K562 (cell line): Measurements from ENCODE around the gene CABP2. TPM values are rescaled to one million over a fixed set of nuclear protein-coding genes. Genes with fewer than 3 reads are reported as not detected.

ENCODE experiments used
- ARID2 ChIP-seq: fragments of 450-650 bp; IDR thresholded peaks from 2 replicates; pipeline ENCODE4 v1.6.1; 2017; ENCODE audit warnings: antibody characterized with exemption, mild to moderate bottlenecking
- CBX1 ChIP-seq: sonication (generic); IDR thresholded peaks from 2 replicates; pipeline ENCODE4 v1.6.1; 2016; ENCODE audit warnings: antibody characterized with exemption, low read depth, mild to moderate bottlenecking
- CBX2 ChIP-seq: fragments of 200-600 bp; sonication (generic); IDR thresholded peaks from one replicate; pipeline ENCODE4 v1.6.1; 2012; ENCODE audit warnings: mild to moderate bottlenecking, low read length, inconsistent platforms; ENCODE audit not compliant: insufficient read depth, poor library complexity, severe bottlenecking
- CREBBP ChIP-seq: IDR thresholded peaks from one replicate; pipeline ENCODE4 v1.6.1; 2012; ENCODE audit warnings: low read depth, mild to moderate bottlenecking, control low read depth, inconsistent platforms, low read length
- FOS ChIP-seq: IDR thresholded peaks from 3 replicates; pipeline ENCODE4 v1.6.1; 2011; ENCODE audit not compliant: insufficient read length; ENCODE audit errors: extremely low read depth
- GATA2 ChIP-seq: sonication (generic); formaldehyde crosslinking; IDR thresholded peaks from 2 replicates; pipeline ENCODE4 v1.4.0; 2020; ENCODE audit warnings: mild to moderate bottlenecking, missing genetic modification reagents
- JUN ChIP-seq, 2 experiments: sonication (generic) in 1 of 2; formaldehyde crosslinking in 1 of 2; IDR thresholded peaks; 2 replicates each; pipeline versions ENCODE4 v1.6.1 to v1.8.0; 2012 to 2022; ENCODE audit warnings: borderline replicate concordance in 2 of 2, mild to moderate bottlenecking in 2 of 2, improper control_type of control experiment in 1 of 2, low read depth in 1 of 2, low read length in 1 of 2, missing genetic modification reagents in 1 of 2
- POU5F1 ChIP-seq: fragments of 150-350 bp; IDR thresholded peaks from 2 replicates; pipeline ENCODE4 v1.6.1; 2014; ENCODE audit warnings: borderline replicate concordance, low read length, low read depth, mild to moderate bottlenecking; ENCODE audit not compliant: partially characterized antibody
- SMAD1 ChIP-seq: fragments of 150-350 bp; IDR thresholded peaks from 2 replicates; pipeline ENCODE4 v1.6.1; 2014; ENCODE audit warnings: low read length, low read depth; ENCODE audit not compliant: partially characterized antibody
- ZNF143 ChIP-seq: sonication (generic); formaldehyde crosslinking; IDR thresholded peaks from 2 replicates; pipeline ENCODE4 v1.9.0; 2022; ENCODE audit warnings: mild to moderate bottlenecking, missing genetic modification reagents
- polyA plus RNA-seq, 8 experiments: library from polyadenylated mRNA; depleted of rRNA in 4 of 8; stranded (reverse) in 5 of 8; unstranded in 3 of 8; fragments of >200 nt; fragmentation: Nextera tagmentation in 2 of 8; fragmentation: Illumina TruSeq in 1 of 8; extraction: Ambion mirVana in 2 of 8; extraction: Trizol in 1 of 8; gene quantifications; 2 replicates each; pipeline versions ENCODE4 v1.2.1 to v1.2.3, GENCODE V29; 2011 to 2014; ENCODE audit warnings: inconsistent platforms in 1 of 8, missing spikeins in 1 of 8
- total RNA-seq, 7 experiments: library from RNA; depleted of rRNA in 6 of 7; stranded (reverse); fragments of >200 nt in 6 of 7; fragmentation: Illumina TruSeq in 2 of 7; extraction: Trizol in 2 of 7; gene quantifications; 2 replicates each; pipeline versions ENCODE4 v1.2.1 to v1.2.3, GENCODE V29; 2011 to 2021; ENCODE audit warnings: low replicate concordance in 1 of 7
- TF ChIP-seq, protein P1 (sequence below): sonication (generic); formaldehyde crosslinking; IDR thresholded peaks from 2 replicates; pipeline ENCODE4 v1.8.0; 2023; ENCODE audit warnings: mild to moderate bottlenecking, missing genetic modification reagents
- TF ChIP-seq, protein P2 (sequence below): IDR thresholded peaks from 2 replicates; pipeline ENCODE4 v1.6.1; 2012; ENCODE audit warnings: low read depth, low read length, improper control_type of control experiment, borderline replicate concordance
- TF ChIP-seq, protein P3 (sequence below): conservative IDR thresholded peaks from 2 replicates; pipeline ENCODE4 v1.6.1; 2011; ENCODE audit warnings: low read depth, mild to moderate bottlenecking, low read length; ENCODE audit not compliant: control insufficient read depth
- TF ChIP-seq, protein P4 (sequence below): fragments of 250-450 bp; sonication (Bioruptor Pico); IDR thresholded peaks from 2 replicates; pipeline ENCODE4 v1.9.0; 2021; ENCODE audit warnings: mild to moderate bottlenecking

Gene CABP2
- total and polyA plus RNA-seq, 9 of the 15 experiments (the other 6 are each of a cell fraction or from before 2014, with no cell fraction given) = not detected

DNA sequence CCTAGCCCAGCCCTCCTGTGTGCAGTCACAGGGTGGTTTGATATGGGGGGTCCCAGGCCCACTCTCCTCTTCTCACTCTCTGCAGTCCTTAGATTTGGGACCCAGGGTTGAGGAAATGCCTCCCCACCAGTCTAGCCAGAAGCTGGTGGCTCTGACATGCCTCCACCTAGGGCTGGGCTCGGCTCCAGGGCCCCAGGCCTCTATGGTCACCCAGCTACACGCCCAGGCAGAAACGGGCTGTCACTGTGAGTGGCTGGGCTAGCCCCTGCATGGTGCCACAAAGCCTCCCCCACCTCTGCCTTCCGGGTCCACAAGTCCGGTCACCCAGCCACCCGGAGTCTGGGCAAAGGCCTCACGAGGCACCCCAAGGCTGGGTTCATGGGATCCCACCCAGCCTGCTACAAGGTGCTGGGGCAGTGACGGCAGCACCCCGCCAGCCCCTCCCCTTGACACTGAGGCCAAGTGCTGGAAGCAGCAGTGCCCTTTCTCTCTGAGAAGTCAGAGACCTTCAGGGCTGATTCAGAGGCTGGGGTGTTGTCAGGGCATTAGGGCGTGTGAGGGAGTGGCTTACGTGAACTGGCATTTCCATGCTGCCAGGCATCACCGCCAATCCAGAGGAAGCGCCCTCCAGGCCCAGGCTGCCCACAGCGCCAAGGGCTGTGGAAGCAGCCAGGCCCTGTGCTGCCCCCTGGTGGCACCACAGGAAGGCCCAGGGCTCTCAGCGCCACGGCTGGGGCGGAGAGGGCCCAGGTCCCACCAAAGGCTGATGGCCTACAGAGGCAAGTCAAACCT is 17.4 kb downstream of the CABP2 start (continued):
- TF ChIP-seq, protein P1, sequence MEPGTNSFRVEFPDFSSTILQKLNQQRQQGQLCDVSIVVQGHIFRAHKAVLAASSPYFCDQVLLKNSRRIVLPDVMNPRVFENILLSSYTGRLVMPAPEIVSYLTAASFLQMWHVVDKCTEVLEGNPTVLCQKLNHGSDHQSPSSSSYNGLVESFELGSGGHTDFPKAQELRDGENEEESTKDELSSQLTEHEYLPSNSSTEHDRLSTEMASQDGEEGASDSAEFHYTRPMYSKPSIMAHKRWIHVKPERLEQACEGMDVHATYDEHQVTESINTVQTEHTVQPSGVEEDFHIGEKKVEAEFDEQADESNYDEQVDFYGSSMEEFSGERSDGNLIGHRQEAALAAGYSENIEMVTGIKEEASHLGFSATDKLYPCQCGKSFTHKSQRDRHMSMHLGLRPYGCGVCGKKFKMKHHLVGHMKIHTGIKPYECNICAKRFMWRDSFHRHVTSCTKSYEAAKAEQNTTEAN (CRISPR knock-in tag) = no peak
- TF ChIP-seq, protein P2, sequence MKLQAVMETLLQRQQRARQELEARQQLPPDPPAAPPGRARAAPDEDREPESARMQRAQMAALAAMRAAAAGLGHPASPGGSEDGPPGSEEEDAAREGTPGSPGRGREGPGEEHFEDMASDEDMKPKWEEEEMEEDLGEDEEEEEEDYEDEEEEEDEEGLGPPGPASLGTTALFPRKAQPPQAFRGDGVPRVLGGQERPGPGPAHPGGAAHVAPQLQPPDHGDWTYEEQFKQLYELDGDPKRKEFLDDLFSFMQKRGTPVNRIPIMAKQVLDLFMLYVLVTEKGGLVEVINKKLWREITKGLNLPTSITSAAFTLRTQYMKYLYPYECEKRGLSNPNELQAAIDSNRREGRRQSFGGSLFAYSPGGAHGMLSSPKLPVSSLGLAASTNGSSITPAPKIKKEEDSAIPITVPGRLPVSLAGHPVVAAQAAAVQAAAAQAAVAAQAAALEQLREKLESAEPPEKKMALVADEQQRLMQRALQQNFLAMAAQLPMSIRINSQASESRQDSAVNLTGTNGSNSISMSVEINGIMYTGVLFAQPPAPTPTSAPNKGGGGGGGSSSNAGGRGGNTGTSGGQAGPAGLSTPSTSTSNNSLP = no peak
- TF ChIP-seq CREBBP (no peak), CBX2 (no peak), ARID2 (peak; percentile 22; the same call in 1 of the 2 replicates), GATA2 (CRISPR knock-in tag) (no peak), POU5F1 (no peak), SMAD1 (no peak), ZNF143 (no peak), JUN (IDR thresholded peaks at IDR 0.05; ENCODE audit: borderline replicate concordance, low read depth, low read length) (no peak), JUN (CRISPR knock-in tag; IDR thresholded peaks at IDR 0.05; ENCODE audit: borderline replicate concordance) (no peak; the same call in 1 of the 2 replicates), CBX1 (no peak), FOS (no peak)
- TF ChIP-seq, protein P3, sequence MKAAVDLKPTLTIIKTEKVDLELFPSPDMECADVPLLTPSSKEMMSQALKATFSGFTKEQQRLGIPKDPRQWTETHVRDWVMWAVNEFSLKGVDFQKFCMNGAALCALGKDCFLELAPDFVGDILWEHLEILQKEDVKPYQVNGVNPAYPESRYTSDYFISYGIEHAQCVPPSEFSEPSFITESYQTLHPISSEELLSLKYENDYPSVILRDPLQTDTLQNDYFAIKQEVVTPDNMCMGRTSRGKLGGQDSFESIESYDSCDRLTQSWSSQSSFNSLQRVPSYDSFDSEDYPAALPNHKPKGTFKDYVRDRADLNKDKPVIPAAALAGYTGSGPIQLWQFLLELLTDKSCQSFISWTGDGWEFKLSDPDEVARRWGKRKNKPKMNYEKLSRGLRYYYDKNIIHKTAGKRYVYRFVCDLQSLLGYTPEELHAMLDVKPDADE = no peak
- TF ChIP-seq, protein P4, sequence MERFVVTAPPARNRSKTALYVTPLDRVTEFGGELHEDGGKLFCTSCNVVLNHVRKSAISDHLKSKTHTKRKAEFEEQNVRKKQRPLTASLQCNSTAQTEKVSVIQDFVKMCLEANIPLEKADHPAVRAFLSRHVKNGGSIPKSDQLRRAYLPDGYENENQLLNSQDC = no peak
